ENCODE data around the gene PTPN22. TPM values are rescaled to one million over a fixed set of nuclear protein-coding genes. Genes with fewer than 3 reads are reported as not detected.

The PTPN22 gene
- total and polyA plus RNA-seq, 9 of the 15 experiments (the other 6 are each of a cell fraction or from before 2014, with no cell fraction given), result 0.45 to 4.6 (median 1.1) TPM

DNA sequence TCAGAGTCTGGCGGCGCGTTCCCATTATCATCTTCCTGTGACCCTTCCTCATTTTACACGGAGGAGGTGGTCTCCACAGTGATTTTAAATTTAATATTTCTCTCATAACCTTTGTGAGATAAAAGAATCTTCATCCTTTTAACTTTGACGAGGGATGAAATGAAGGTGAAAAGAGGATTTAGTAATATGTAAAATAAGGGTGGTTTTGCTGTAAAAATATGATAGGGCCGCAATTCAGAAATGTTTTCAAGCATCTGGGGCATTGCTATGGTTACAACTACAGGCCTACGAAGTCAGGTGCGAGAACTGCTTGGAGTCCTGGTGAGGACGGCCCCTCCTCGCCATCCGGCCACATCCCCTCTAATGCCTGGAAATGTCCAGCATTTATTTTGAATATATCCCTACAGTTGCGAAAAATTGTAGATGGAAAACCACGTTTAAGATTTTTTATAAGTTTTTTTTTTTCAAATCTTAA lies 58.8 kb downstream of the PTPN22 start (continued):
- TF ChIP-seq, protein P1, sequence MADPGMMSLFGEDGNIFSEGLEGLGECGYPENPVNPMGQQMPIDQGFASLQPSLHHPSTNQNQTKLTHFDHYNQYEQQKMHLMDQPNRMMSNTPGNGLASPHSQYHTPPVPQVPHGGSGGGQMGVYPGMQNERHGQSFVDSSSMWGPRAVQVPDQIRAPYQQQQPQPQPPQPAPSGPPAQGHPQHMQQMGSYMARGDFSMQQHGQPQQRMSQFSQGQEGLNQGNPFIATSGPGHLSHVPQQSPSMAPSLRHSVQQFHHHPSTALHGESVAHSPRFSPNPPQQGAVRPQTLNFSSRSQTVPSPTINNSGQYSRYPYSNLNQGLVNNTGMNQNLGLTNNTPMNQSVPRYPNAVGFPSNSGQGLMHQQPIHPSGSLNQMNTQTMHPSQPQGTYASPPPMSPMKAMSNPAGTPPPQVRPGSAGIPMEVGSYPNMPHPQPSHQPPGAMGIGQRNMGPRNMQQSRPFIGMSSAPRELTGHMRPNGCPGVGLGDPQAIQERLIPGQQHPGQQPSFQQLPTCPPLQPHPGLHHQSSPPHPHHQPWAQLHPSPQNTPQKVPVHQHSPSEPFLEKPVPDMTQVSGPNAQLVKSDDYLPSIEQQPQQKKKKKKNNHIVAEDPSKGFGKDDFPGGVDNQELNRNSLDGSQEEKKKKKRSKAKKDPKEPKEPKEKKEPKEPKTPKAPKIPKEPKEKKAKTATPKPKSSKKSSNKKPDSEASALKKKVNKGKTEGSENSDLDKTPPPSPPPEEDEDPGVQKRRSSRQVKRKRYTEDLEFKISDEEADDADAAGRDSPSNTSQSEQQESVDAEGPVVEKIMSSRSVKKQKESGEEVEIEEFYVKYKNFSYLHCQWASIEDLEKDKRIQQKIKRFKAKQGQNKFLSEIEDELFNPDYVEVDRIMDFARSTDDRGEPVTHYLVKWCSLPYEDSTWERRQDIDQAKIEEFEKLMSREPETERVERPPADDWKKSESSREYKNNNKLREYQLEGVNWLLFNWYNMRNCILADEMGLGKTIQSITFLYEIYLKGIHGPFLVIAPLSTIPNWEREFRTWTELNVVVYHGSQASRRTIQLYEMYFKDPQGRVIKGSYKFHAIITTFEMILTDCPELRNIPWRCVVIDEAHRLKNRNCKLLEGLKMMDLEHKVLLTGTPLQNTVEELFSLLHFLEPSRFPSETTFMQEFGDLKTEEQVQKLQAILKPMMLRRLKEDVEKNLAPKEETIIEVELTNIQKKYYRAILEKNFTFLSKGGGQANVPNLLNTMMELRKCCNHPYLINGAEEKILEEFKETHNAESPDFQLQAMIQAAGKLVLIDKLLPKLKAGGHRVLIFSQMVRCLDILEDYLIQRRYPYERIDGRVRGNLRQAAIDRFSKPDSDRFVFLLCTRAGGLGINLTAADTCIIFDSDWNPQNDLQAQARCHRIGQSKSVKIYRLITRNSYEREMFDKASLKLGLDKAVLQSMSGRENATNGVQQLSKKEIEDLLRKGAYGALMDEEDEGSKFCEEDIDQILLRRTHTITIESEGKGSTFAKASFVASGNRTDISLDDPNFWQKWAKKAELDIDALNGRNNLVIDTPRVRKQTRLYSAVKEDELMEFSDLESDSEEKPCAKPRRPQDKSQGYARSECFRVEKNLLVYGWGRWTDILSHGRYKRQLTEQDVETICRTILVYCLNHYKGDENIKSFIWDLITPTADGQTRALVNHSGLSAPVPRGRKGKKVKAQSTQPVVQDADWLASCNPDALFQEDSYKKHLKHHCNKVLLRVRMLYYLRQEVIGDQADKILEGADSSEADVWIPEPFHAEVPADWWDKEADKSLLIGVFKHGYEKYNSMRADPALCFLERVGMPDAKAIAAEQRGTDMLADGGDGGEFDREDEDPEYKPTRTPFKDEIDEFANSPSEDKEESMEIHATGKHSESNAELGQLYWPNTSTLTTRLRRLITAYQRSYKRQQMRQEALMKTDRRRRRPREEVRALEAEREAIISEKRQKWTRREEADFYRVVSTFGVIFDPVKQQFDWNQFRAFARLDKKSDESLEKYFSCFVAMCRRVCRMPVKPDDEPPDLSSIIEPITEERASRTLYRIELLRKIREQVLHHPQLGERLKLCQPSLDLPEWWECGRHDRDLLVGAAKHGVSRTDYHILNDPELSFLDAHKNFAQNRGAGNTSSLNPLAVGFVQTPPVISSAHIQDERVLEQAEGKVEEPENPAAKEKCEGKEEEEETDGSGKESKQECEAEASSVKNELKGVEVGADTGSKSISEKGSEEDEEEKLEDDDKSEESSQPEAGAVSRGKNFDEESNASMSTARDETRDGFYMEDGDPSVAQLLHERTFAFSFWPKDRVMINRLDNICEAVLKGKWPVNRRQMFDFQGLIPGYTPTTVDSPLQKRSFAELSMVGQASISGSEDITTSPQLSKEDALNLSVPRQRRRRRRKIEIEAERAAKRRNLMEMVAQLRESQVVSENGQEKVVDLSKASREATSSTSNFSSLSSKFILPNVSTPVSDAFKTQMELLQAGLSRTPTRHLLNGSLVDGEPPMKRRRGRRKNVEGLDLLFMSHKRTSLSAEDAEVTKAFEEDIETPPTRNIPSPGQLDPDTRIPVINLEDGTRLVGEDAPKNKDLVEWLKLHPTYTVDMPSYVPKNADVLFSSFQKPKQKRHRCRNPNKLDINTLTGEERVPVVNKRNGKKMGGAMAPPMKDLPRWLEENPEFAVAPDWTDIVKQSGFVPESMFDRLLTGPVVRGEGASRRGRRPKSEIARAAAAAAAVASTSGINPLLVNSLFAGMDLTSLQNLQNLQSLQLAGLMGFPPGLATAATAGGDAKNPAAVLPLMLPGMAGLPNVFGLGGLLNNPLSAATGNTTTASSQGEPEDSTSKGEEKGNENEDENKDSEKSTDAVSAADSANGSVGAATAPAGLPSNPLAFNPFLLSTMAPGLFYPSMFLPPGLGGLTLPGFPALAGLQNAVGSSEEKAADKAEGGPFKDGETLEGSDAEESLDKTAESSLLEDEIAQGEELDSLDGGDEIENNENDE (IDR thresholded peaks at IDR 0.05; ENCODE audit: low read depth, low read length), result no peak
- TF ChIP-seq, protein P2, sequence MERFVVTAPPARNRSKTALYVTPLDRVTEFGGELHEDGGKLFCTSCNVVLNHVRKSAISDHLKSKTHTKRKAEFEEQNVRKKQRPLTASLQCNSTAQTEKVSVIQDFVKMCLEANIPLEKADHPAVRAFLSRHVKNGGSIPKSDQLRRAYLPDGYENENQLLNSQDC (CRISPR knock-in tag; IDR thresholded peaks at IDR 0.05), result no peak
- TF ChIP-seq RNF2 (IDR thresholded peaks at IDR 0.05), result peak; percentile 67; the same call in 1 of the 2 replicates
- TF ChIP-seq BACH1 (tag; IDR thresholded peaks at IDR 0.05), result peak; percentile 70; the same call in 1 of the 2 replicates
- TF ChIP-seq ZNF644 (tag; IDR thresholded peaks at IDR 0.05; ENCODE audit: low read depth), result no peak
- TF ChIP-seq, protein P3, sequence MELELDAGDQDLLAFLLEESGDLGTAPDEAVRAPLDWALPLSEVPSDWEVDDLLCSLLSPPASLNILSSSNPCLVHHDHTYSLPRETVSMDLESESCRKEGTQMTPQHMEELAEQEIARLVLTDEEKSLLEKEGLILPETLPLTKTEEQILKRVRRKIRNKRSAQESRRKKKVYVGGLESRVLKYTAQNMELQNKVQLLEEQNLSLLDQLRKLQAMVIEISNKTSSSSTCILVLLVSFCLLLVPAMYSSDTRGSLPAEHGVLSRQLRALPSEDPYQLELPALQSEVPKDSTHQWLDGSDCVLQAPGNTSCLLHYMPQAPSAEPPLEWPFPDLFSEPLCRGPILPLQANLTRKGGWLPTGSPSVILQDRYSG (tag; conservative IDR thresholded peaks at IDR 0.05; ENCODE audit: low read depth), result 0 out of 2 replicates have a peak, but pooled peaks have one; percentile 12
- TF ChIP-seq ZNF75A (CRISPR knock-in tag; IDR thresholded peaks at IDR 0.05), result no peak
- peak; percentile 7; the same call in 1 of the 2 replicates for TF ChIP-seq EP400 (IDR thresholded peaks at IDR 0.05)
- TF ChIP-seq ZEB2 (IDR thresholded peaks at IDR 0.05), result no peak
- TF ChIP-seq ZBTB7A (IDR thresholded peaks at IDR 0.05; ENCODE audit: borderline replicate concordance, control insufficient read depth, low read depth, low read length), result peak; percentile 90; the same call in 1 of the 2 replicates
- TF ChIP-seq, protein P4, sequence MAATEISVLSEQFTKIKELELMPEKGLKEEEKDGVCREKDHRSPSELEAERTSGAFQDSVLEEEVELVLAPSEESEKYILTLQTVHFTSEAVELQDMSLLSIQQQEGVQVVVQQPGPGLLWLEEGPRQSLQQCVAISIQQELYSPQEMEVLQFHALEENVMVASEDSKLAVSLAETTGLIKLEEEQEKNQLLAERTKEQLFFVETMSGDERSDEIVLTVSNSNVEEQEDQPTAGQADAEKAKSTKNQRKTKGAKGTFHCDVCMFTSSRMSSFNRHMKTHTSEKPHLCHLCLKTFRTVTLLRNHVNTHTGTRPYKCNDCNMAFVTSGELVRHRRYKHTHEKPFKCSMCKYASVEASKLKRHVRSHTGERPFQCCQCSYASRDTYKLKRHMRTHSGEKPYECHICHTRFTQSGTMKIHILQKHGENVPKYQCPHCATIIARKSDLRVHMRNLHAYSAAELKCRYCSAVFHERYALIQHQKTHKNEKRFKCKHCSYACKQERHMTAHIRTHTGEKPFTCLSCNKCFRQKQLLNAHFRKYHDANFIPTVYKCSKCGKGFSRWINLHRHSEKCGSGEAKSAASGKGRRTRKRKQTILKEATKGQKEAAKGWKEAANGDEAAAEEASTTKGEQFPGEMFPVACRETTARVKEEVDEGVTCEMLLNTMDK (IDR thresholded peaks at IDR 0.05; ENCODE audit: borderline replicate concordance, insufficient read depth, low read depth, low read length, poor library complexity, severe bottlenecking), result no peak
- TF ChIP-seq EZH2 (IDR thresholded peaks at IDR 0.05; ENCODE audit: borderline replicate concordance, low read depth, low read length), result no peak
- TF ChIP-seq GATAD2B (IDR thresholded peaks at IDR 0.05; ENCODE audit: borderline replicate concordance), result no peak

Data from K562 (cell line).